Activated CD4-positive, alpha-beta T cell treated with anti-CD3 and anti-CD28 coated beads, Interleukin-2, amount 50 U/mL, for 24 hours (primary cell): Measurements from ENCODE around the gene NR3C1.

Experiments
- DNase-seq, 2 donors: peaks; one replicate each; pipeline ENCODE4 v3.0.0-alpha.2; 2020; ENCODE audit warnings: low read depth in 1 of 2, low spot score in 1 of 2

NR3C1 gene

DNA sequence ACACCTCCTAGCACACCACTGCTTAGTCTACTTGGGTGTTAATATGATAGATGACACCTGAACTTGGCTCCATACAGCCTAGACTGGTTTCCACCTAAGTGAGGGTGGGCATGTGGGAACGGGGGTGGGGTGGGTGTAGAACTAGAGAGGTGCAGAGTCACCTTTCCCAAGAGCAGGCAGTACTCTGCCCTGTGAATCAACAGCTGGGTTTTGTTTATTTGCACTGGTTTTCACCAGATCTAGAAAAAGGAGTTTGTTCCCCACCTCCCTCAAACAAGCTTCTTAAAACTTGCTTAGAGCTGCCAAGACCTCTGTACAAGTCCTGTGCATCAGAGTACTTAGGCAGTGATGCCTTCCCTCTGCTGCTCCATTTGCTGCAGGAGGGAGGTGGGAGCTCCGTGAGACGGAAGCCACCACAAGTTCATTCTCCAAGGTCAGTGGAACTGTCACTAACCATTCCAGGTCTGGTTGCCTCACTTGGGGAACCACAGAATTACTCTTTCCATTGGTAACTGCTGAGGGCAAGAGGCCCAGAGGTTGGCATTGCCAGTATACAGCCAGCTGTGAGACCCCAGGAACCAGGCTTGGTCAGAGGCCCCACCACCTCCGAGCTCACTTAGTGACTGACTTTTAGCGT, 163.5 kb downstream of the NR3C1 start:
- no peak for DNase-seq

DNA sequence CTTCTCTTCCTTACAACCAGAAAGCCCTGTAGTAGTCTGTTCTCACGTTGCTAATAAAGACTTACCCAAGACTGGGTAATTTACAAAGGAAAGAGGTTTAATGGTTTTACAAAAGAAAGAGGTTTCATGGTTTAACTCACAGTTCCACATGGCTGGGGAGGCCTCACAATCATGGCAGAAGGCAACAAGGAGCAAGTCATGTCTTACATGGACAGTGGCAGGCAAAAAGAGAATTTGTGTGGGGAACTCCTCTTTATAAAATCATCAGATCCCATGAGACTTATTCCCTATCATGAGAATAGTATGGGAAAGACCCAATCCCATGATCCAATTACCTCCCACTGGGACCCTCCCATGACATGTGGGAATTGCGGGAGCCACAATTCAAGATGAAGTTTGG, 164.9 kb downstream of the NR3C1 start:
- no peak for DNase-seq

DNA sequence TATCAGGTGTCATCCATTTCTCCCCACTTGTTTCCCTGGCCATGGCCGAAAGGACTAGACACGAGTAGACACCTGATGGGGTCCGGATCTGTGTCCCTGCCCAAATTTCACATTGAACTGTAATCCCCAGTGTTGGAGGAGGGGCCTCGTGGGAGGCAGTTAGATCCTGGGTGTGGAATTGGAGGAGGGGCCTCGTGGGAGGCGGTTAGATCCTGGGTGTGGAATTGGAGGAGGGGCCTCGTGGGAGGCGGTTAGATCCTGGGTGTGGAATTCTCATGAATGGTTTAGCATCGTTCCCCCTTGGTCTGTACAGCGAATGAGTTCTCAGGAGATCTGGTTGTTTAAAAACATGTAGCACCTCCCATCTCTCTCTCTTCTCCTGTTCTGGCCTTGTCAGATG, 165.8 kb downstream of the NR3C1 start:
- no peak for DNase-seq

DNA sequence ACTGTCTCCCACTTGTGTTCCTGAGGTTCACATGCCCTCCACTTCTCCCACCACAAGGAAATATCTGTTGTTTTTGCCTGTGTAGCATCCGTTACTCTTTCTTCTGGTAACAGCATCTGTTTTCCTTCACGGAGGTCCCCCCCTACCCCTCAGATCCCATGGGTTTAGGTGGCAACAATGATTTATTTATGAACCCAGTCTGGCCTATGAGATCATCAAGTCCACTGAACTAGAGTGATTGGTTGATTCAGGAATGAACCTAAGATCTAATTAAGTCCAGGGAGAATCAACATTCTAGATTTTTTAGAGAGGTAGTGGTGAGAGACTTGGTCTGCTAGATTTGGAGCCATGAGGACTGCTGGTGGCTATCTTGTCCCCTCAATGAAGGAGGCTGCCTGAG, 166.8 kb downstream of the NR3C1 start:
- no peak for DNase-seq

DNA sequence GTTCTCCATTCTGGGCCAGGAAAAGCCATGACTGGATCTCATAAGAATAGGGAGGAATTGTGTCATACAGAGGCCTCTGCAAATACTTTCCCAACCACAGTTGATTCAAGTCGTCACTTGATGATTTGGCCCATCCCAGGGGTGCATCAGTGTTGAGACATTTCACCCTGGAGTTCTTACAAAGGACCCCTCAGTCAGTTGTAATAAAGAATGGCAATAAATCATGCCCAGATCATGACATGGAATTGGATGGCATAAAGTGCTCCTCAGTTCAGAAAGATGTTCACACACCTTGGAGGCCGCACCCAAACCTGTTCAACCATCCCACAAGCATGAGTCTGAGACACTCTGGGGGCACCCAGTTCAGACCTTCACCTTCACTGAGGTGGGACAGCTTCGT, 168.1 kb downstream of the NR3C1 start:
- DNase-seq = no peak

DNA sequence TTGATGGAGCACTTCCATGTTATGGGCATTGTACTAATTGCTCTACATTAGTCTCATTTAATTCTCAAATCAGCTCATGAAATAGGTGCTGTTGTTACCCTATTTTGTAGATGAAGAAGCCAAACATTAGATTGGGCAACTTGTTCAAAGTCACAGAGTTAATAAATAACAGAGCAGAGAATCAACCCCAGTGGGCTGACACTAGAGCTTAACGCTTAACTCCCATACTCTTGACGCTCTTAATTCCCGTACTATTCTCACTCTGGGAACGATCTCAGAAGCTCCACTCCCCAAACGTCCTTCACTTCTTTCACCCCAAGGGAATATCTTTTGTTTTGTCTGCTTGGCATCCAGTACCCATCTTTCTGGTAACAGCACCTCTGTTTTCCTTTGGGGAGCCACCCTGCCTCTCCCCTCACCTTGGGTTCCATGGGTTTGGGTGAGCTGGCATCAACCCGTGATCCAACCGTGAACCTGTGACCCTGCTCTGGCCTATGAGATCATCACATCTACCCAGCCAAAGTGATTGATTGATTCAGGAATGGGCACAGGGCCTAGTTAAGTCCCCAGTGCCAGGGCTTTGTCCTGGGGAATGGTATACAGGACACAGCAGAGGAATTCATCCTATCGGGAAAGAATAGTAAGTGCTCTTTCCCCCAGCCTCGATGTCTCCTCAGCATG, 169.2 kb downstream of the NR3C1 start:
- DNase-seq = no peak

DNA sequence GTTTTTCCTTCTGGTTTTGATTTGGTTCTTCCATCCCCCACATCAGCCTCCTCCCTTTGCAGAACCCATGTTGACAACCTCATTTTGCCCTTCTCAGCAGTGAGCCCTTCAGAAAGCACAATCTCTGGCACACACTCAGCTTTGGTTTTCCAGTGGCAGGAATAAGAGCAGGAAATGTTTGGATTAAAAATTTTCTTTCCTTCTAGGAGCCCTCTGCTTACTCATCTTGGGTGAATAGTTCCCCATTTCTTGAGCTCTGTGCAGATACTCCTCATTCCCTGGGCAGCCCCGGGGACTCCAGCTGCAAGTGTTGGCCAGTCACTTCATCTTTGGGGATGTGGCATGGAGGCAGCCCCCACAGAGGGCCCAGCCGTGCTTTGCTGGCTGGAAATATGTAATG, 170.5 kb downstream of the NR3C1 start:
- no peak for DNase-seq

DNA sequence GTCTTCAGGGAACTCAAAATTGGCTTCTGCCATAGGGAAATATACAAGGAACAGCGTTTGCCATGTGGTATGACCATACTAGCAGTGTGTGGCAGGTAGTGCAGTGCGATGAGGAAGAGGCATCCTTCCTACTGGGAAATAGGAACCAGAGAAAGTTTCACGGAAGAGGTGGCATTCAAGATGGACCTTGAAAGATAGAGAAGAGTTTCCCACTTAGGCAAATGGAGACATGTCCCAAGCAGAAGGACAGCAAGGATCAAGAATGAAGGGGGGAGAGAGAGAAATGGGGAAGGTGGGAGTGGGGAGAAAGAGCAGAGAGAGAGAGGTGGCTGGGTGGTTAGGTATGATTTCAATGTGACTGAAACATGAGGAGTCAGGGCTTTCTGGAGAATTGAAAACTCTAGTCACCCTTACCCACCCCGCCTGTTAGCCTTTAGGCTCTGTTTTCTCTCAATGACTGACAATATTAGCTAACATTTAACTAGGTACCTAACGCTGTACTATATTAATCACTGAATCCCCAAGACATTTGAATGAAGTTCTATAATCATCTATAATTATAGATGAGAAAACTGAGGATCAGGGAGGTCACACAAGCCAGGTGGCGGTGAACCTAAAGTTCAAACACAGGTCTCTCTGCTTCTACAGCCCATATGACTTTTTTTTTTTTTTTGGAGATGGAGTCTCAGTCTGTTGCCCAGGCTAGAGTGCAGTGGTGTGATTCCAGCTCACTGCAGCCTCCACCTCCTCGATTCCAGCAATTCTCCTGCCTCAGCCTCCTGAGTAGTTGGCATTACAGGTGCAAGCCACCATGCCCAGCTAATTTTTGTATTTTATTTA, 171.3 kb downstream of the NR3C1 start:
- no peak for DNase-seq

DNA sequence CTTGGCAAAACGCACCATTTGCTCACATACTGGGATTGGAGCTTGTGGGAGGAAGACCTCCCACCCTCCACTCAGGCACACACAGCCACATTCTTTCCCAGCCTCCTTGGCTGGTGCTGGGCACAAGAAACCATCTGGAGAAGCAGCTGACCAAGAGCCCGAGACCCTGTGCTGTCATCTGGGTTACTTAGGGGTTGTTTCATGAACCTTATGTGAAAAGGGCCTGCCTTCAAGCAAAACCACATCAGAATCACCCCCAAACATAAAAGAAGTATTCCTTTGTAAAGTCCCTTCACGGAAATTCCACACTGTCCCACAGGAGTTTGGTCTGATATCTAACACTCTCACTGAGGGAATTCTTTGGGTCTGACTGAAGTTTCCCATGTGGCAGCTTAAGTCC, 172.1 kb downstream of the NR3C1 start:
- no peak for DNase-seq

DNA sequence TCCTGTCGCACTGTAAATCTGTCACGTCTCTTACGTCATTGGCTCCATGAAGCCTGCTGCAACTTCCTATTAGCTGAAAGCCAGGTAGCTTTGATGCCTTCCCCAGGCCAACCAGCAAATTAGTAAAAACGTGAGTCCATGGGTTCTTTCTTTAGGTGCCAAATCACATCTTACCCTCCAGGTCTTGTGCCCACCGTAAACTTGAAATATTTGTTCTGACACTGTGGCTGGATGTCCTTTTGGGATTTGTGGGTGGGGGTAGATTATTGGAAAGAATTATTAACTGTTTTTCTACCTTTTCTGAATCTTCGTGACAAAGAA, 172.8 kb downstream of the NR3C1 start:
- DNase-seq = no peak

DNA sequence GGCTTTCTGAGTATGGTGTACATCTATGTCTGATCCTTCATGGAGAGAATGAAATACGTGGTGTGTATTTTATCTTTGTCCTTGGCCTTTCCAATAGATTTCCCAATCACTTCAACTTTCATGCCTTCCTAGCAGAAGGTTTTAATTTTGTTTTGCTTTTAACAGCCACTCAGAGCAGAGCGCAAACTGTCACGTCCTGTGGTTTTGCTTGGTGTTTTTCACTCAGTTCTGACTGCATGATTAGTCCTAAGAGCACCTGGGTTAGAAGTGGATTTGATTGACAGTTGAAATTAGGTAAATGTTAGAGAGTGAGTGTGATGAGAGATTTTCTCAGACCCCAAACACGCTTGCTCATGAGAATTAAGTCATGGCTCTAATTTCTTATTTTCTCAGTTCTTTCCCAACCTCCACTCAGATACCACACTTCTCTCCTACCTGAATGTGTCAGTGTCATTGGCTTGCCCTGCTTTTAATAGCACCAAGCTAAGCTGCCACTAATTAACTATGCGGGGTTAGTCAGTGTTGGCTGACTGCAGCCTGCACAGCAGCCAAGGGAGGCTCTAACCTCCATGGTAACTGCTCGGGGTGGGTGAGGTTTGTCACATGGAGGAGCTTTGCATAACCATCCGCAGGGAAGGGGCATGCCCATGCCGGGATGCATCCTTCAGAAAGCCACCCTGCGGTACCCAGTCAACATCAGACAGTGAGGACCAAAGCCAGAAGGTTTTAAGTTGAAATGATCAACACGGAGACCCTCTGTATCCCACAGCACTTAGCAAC, 173.4 kb downstream of the NR3C1 start:
- no peak for DNase-seq

DNA sequence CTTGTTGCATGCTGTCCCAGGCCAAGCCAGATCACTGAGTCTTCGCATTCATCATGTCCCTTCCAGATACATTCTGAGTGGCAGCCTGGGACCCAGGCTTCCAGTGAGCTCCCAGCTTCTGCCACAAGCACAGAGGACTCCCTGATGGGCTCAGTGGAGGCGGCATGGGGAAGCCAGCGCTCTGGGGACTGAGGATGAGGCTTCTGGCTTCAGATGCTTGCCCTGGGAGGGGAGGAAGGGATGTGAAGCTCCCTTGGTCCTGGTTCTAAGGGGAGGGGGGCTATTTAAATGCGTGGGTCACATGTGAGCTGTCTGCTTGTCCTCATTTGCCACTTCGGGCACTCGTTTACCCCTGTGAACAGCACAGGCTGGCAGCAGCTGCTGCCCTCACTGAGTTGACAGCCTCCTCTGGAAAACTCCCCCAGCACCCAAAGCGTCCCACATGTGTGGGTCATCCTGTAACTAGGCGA, 174.0 kb downstream of the NR3C1 start:
- no peak for DNase-seq

DNA sequence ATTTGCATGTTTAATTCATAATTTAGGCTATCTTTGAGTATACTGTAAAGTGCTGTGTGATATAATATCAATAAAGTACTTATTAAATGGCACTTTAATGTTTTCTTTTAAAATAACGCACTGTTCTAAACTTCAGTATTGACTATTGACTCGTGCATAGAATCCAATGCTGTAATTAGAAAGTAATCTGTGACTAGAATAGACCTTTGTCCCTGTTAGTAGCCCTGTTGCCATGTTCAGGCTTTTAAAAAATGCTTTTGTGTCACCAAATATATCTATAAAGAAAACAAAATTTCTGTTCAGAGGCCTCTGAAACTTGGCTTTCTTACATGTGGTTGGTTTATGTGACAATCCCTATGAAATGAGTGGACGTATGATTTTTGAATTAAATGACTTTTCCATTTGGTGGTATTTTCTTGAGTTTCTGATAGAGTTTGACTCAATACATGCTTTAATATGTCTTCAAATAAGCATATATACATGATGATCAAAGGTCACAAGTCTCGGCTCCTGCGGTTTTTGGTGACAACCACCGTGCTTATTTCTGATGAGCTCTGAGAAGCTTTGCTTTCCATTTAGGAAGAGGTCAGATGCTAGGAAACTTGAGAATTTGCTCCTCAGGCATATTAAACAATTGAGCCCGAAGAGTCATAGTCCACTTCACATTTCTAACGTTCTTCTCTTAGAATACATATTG, 174.7 kb downstream of the NR3C1 start:
- no peak for DNase-seq
